ENCODE results near the gene SLC38A9. TPM values are rescaled to one million over a fixed set of nuclear protein-coding genes. Genes with fewer than 3 reads are reported as not detected.

The SLC38A9 gene
- total RNA-seq, 1 donor from 2014 or later = 49.9 TPM

- Mint-ChIP-seq H3K27me3 (no peaks in the 10 kb centered on the region), H3K36me3 (ENCODE audit: insufficient read depth) (peaks cover 2% of the 10 kb centered on the region), H3K4me1 (ENCODE audit: low read depth) (peaks cover 8% of the 10 kb centered on the region), H3K27ac (no peak overlapping the region), H3K9me3 (ENCODE audit: low read depth) (peaks cover 19% of the 10 kb centered on the region), H3K4me3 (ENCODE audit: low read depth) (no peak overlapping the region)
- no peak for TF ChIP-seq CTCF (IDR thresholded peaks at IDR 0.05; ENCODE audit: unreplicated experiment)
- no peak for DNase-seq (ENCODE audit: low spot score, unreplicated experiment)
Measured at GRCh38 chr5:55715519-55716078, 3.5 kb upstream of the SLC38A9 start.

GRCh38 chr5:55714749-55715148, 2.6 kb upstream of the SLC38A9 start:
- H3K27me3 Mint-ChIP-seq = no peaks in the 10 kb centered on the region

GRCh38 chr5:55714339-55714738, 2.2 kb upstream of the SLC38A9 start:
- no peak overlapping the region for H3K27ac Mint-ChIP-seq
- no peak for TF ChIP-seq CTCF (IDR thresholded peaks at IDR 0.05; ENCODE audit: unreplicated experiment)

More at GRCh38 chr5:55714749-55715148, 2.6 kb upstream of the SLC38A9 start:
- no peak overlapping the region for H3K27ac Mint-ChIP-seq
- peaks cover 2% of the 10 kb centered on the region for H3K36me3 Mint-ChIP-seq (ENCODE audit: insufficient read depth)
- no peak for TF ChIP-seq CTCF (IDR thresholded peaks at IDR 0.05; ENCODE audit: unreplicated experiment)
- H3K4me1 Mint-ChIP-seq (ENCODE audit: low read depth) = peaks cover 8% of the 10 kb centered on the region
- DNase-seq (ENCODE audit: low spot score, unreplicated experiment) = no peak
- H3K4me3 Mint-ChIP-seq (ENCODE audit: low read depth) = no peak overlapping the region
- peaks cover 19% of the 10 kb centered on the region for H3K9me3 Mint-ChIP-seq (ENCODE audit: low read depth)

GRCh38 chr5:55713871-55714270, 1.7 kb upstream of the SLC38A9 start:
- no peak for TF ChIP-seq CTCF (IDR thresholded peaks at IDR 0.05; ENCODE audit: unreplicated experiment)
- peaks cover 10% of the 10 kb centered on the region for H3K4me1 Mint-ChIP-seq (ENCODE audit: low read depth)
- H3K9me3 Mint-ChIP-seq (ENCODE audit: low read depth) = peaks cover 16% of the 10 kb centered on the region
- no peak overlapping the region for H3K27ac Mint-ChIP-seq
- no peak for DNase-seq (ENCODE audit: low spot score, unreplicated experiment)
- no peaks in the 10 kb centered on the region for H3K27me3 Mint-ChIP-seq
- peaks cover 2% of the 10 kb centered on the region for H3K36me3 Mint-ChIP-seq (ENCODE audit: insufficient read depth)
- no peak overlapping the region for H3K4me3 Mint-ChIP-seq (ENCODE audit: low read depth)

More at GRCh38 chr5:55714339-55714738, 2.2 kb upstream of the SLC38A9 start:
- Mint-ChIP-seq H3K4me3 (ENCODE audit: low read depth) (no peak overlapping the region), H3K9me3 (ENCODE audit: low read depth) (peaks cover 19% of the 10 kb centered on the region), H3K4me1 (ENCODE audit: low read depth) (peaks cover 8% of the 10 kb centered on the region), H3K27me3 (no peaks in the 10 kb centered on the region), H3K36me3 (ENCODE audit: insufficient read depth) (peaks cover 2% of the 10 kb centered on the region)
- DNase-seq (ENCODE audit: low spot score, unreplicated experiment) = no peak

GRCh38 chr5:55711507-55712022, 559 bp downstream of the SLC38A9 start:
- H3K27me3 Mint-ChIP-seq = no peaks in the 10 kb centered on the region
- H3K4me3 Mint-ChIP-seq (ENCODE audit: low read depth) = peak overlapping the region; percentile 100
- peaks cover 7% of the 10 kb centered on the region for H3K9me3 Mint-ChIP-seq (ENCODE audit: low read depth)
- peak overlapping the region; percentile 97 for H3K27ac Mint-ChIP-seq
- peaks cover 2% of the 10 kb centered on the region for H3K36me3 Mint-ChIP-seq (ENCODE audit: insufficient read depth)
- peaks cover 10% of the 10 kb centered on the region for H3K4me1 Mint-ChIP-seq (ENCODE audit: low read depth)
- no peak for TF ChIP-seq CTCF (IDR thresholded peaks at IDR 0.05; ENCODE audit: unreplicated experiment)
- DNase-seq (ENCODE audit: low spot score, unreplicated experiment) = no peak
